ENCODE results near the gene RCC2. TPM values are rescaled to one million over a fixed set of nuclear protein-coding genes. Genes with fewer than 3 reads are reported as not detected.
"Not testable (repeated sequence)": the region's sequence is repeated elsewhere in the genome, so short reads cannot be mapped to it uniquely, and the experiment has no call there.

Gene RCC2
- total RNA-seq, 3 donors from 2014 or later = 47.1 to 73.3 (median 55.1) TPM

DNA sequence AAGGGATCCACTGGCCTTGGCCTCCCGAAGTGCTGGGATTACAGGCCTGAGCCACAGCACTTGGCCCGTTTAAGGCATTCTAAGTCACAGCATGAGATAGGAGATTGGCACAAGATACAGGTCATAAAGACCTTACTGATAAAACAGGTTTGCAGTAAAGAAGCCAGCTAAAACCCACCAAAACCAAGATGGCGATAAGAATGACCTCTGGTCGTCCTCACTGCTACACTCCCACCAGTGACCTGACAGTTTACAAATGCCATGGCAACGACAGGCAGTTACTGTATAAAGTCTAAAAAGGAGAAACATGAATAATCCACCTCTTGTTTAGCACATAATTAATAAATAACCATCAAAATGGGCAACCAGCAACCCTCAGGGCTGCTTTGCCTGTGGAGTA, 33.3 kb upstream of the RCC2 start:
- DNase-seq (no peak), ATAC-seq (no peak)
- Histone ChIP-seq H3K9me3 (no peaks in the 10 kb centered on the region), H3K4me1 (ENCODE audit: low read depth) (no peaks in the 10 kb centered on the region), H3K36me3 (ENCODE audit: low read depth) (no peaks in the 10 kb centered on the region), H3K4me3 (no peak overlapping the region)
- intact Hi-C loops (cut with DNase I, micrococcal nuclease) = no loop called here
- TF ChIP-seq, protein P1, sequence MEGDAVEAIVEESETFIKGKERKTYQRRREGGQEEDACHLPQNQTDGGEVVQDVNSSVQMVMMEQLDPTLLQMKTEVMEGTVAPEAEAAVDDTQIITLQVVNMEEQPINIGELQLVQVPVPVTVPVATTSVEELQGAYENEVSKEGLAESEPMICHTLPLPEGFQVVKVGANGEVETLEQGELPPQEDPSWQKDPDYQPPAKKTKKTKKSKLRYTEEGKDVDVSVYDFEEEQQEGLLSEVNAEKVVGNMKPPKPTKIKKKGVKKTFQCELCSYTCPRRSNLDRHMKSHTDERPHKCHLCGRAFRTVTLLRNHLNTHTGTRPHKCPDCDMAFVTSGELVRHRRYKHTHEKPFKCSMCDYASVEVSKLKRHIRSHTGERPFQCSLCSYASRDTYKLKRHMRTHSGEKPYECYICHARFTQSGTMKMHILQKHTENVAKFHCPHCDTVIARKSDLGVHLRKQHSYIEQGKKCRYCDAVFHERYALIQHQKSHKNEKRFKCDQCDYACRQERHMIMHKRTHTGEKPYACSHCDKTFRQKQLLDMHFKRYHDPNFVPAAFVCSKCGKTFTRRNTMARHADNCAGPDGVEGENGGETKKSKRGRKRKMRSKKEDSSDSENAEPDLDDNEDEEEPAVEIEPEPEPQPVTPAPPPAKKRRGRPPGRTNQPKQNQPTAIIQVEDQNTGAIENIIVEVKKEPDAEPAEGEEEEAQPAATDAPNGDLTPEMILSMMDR (IDR thresholded peaks at IDR 0.05) = no peak

DNA sequence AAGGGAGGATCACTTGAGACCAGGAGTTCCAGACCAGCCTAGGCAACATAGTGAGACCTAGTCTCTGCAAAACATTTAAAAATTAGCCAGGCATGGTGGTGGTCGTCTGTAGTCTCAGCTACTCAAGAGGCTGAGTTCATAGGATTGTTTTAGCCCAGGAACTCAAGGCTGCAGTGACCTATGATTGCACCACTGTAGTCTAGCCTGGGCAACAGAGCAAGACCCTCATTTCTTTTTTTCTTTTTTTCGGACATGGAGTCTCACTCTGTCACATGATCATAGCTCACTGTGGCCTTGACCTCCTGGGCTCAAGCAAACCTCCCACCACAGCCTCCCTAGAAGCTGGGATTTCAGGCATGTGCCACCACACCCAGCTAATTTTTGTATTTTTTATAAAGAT, 31.9 kb upstream of the RCC2 start:
- ATAC-seq = no peak
- TF ChIP-seq, protein P1 (IDR thresholded peaks at IDR 0.05) = no peak

DNA sequence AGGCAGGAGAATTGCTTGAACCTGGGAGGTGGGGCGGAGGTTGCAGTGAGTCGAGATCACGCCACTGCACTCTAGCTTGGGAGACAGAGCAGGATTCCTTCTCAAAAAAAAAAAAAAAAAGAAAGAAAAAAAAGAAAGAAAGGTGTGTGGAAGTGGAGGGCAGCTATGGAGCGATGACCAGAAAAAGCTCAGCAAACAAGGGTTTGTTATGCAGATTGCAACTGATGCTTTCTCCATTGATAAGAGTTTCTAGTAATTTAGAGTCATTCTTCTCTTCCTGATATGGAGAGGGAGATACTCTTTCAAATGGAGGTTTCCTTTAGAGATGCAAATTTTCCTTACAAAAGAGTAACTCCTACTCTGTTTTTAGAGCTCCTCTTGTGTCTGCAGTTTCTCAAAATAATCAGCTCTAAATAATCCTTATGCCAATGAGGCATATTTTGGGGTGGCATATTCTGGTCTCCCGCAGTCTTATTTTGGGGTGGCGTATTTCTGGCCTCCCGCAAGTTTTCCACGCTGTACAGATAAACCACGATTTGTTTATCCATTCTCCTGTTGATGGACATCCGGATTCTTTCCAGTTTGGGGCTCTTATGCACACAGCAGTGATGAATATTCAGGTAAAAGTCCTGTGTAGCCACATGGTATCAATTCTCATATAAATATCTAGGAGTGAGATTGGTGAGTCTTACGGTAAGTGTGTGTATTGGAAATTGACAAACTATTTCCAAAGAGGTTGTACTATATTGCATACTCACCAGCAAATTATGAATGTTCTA, 30.7 kb upstream of the RCC2 start:
- ATAC-seq (no peak), DNase-seq (no peak)
- Histone ChIP-seq H3K4me3 (no peak overlapping the region), H3K4me1 (ENCODE audit: low read depth) (no peaks in the 10 kb centered on the region), H3K9me3 (no peaks in the 10 kb centered on the region), H3K36me3 (ENCODE audit: low read depth) (no peaks in the 10 kb centered on the region)
- intact Hi-C loops (cut with DNase I, micrococcal nuclease) = no loop called here
- TF ChIP-seq, protein P1 (IDR thresholded peaks at IDR 0.05) = no peak

More for the DNA sequence above, 31.9 kb upstream of the RCC2 start:
- no peaks in the 10 kb centered on the region for H3K4me1 ChIP-seq (ENCODE audit: low read depth)
- intact Hi-C loops (cut with DNase I, micrococcal nuclease) = no loop called here
- no peaks in the 10 kb centered on the region for H3K36me3 ChIP-seq (ENCODE audit: low read depth)
- no peaks in the 10 kb centered on the region for H3K9me3 ChIP-seq
- no peak overlapping the region for H3K4me3 ChIP-seq
- no peak for DNase-seq

DNA sequence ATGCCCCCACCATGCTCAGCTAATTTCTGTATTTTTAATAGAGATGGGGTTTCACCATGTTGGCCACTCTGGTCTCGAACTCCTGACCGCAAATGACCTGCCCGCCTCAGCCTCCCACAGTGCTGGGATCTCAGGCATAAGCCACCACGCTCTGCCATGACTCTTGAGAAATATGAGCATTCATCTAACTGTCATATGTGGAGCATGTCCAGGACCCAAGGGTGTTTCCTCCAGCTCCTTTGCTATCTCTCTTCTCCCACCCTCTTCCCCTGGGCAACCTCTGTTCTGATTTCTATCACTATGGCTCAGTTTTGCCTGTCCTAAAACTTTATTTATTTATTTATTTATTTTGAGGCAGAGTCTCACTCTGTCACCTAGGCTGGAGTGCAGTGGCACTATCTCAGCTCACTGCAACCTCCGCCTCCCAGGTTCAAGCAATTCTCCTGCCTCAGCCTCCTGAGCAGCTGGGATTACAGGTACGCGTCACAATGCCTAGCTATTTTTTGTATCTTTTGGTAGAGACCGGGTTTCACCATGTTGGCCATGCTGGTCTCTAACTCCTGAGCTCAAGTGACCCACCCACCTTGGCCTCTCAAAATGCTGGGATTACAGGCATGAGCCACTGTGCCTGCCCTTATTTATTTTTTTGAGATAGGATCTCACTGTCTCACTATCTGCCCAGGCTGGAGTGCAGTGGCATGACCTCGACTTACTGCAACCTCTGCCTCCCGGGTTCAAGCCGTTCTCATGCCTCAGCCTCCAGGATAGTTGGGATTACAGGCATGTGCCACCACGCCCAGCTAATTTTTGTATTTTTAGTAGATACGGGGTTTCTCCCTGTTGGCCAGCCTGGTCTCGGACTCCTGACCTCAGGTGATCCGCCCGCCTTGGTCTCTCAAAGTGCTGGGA, 29.1 kb upstream of the RCC2 start:
- intact Hi-C loops (cut with DNase I, micrococcal nuclease); DNase-seq; H3K9me3 ChIP-seq; H3K36me3 ChIP-seq (ENCODE audit: low read depth); ATAC-seq; H3K4me3 ChIP-seq; H3K4me1 ChIP-seq (ENCODE audit: low read depth): not testable (repeated sequence)

DNA sequence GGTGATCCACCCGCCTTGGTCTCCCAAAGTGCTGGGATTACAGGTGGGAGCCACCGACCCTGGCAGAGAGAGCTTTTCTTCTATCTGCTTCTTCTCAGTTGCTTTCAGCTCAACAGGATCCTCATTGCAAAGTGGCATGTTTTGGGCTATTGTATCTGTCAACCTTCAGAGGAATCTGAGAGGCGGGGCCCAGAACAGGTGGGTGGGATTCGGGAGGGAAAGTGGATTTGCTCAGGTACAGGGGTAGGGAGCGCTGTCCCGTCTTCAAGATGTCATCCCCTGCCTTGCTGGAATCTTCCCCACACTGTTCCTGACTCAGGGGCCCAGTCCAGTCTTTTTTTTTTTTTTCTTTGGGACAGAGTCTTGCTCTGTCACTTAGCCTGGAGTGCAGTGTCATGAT, 26.9 kb upstream of the RCC2 start:
- ATAC-seq = no peak
- Histone ChIP-seq H3K4me1 (ENCODE audit: low read depth) (no peaks in the 10 kb centered on the region), H3K9me3 (no peaks in the 10 kb centered on the region), H3K36me3 (ENCODE audit: low read depth) (no peaks in the 10 kb centered on the region), H3K4me3 (no peak overlapping the region)
- intact Hi-C loops (cut with DNase I, micrococcal nuclease) = no loop called here
- TF ChIP-seq, protein P1 (IDR thresholded peaks at IDR 0.05) = no peak
- no peak for DNase-seq

DNA sequence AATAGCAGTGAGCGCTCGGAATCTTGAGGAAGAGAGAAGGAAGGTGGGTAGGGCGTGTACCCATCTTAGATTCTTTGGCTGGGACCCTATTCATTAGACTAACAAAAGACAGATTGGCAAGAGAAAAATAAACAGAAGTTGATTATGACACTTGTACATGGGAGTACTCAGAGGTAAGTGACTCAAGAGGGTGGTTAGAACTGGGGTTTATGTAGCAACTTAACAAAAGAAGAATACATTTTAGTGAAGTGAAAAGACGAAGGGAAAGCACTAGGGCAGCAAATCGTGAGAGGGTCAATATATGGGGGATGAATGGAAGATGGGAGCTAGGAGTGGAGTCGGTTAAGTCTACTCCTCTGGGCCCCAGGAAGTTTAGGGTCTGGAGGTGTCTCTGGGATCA, 25.8 kb upstream of the RCC2 start:
- no peaks in the 10 kb centered on the region for H3K36me3 ChIP-seq (ENCODE audit: low read depth)
- DNase-seq = no peak
- intact Hi-C loops (cut with DNase I, micrococcal nuclease) = no loop called here
- ATAC-seq = no peak
- no peak overlapping the region for H3K4me3 ChIP-seq
- H3K9me3 ChIP-seq = no peaks in the 10 kb centered on the region
- no peaks in the 10 kb centered on the region for H3K4me1 ChIP-seq (ENCODE audit: low read depth)
- TF ChIP-seq, protein P1 (IDR thresholded peaks at IDR 0.05) = no peak

Data from mucosa of descending colon (tissue), 3 donors.